Thyroid gland (tissue), 4 donors: Measurements from ENCODE around the gene TMEFF2. TPM values are rescaled to one million over a fixed set of nuclear protein-coding genes. Genes with fewer than 3 reads are reported as not detected.

Experiments
- DNase-seq, 2 donors: peaks; one replicate each; pipeline ENCODE4 v3.0.0-alpha.2; 2019
- H3K27ac ChIP-seq, 3 donors: fragments of 200-600 bp; sonication (generic); 1 replicate in 2 of 3; 2 replicates in 1 of 3; pipeline ENCODE4 v1.5.1; 2016 to 2019; ENCODE audit warnings: mild to moderate bottlenecking in 1 of 3, moderate library complexity in 1 of 3
- H3K27me3 ChIP-seq: fragments of 200-600 bp; sonication (generic); one replicate; pipeline ENCODE4 v1.5.1; 2019
- H3K36me3 ChIP-seq, 2 donors: fragments of 200-600 bp; sonication (generic); one replicate each; pipeline ENCODE4 v1.5.1; 2016 to 2019
- H3K4me1 ChIP-seq, 2 donors: fragments of 200-600 bp; sonication (generic); one replicate each; pipeline ENCODE4 v1.5.1; 2017 to 2019
- H3K4me3 ChIP-seq, 3 donors: fragments of 200-600 bp; sonication (generic); replicated peaks in 1 of 3; 1 replicate in 2 of 3; 2 replicates in 1 of 3; pipeline ENCODE4 v1.5.1; 2016; ENCODE audit warnings: mild to moderate bottlenecking in 1 of 3
- H3K9me3 ChIP-seq: fragments of 200-600 bp; sonication (generic); one replicate; pipeline ENCODE4 v1.5.1; 2017
- CTCF ChIP-seq, 6 experiments: fragments of 200-600 bp in 3 of 6; fragments of 450-650 bp in 3 of 6; sonication (generic) in 3 of 6; IDR thresholded peaks; one replicate each; pipeline ENCODE4 v1.5.1; 2016 to 2019; ENCODE audit warnings: antibody characterized with exemption in 6 of 6, mild to moderate bottlenecking in 2 of 6, inconsistent platforms in 1 of 6, moderate library complexity in 1 of 6
- POLR2A ChIP-seq, 2 donors: fragments of 450-650 bp; IDR thresholded peaks; one replicate each; pipeline ENCODE4 v1.6.1; 2017; ENCODE audit warnings: antibody characterized with exemption in 2 of 2, mild to moderate bottlenecking in 2 of 2, moderate library complexity in 1 of 2
- WGBS, 2 donors: methylation state at CpG; one replicate each; pipeline ENCODE4 v1.1.5; 2017; 5-methylcytosine and 5-hydroxymethylcytosine counted together
- intact Hi-C: fragments of 100-400 bp; cut with DNase I; formaldehyde crosslinking; loops from one replicate; pipeline ENCODE4 v1.15.1; 2023
- total RNA-seq, 4 donors: library from RNA; depleted of rRNA; stranded (reverse); fragments of >200 nt; gene quantifications; one replicate each; pipeline ENCODE4 v1.2.3, GENCODE V29; 2016

TMEFF2 gene
- total RNA-seq, 4 donors from 2014 or later: 0.11 TPM; not detected in 3

GRCh38 chr2:191932286-191932685, 262.4 kb downstream of the TMEFF2 start:
- no peak overlapping the region for H3K4me3 ChIP-seq
- no peaks in the 10 kb centered on the region for H3K36me3 ChIP-seq
- TF ChIP-seq CTCF (IDR thresholded peaks at IDR 0.05): no peak
- TF ChIP-seq POLR2A (IDR thresholded peaks at IDR 0.05): no peak
- intact Hi-C loops: no loop called here
- 90 to 94% methylated on average over 1 of the region's 1 CpG for WGBS, 2 donors
- peaks cover 12 to 15% of the 10 kb centered on the region in 2 donors for H3K4me1 ChIP-seq
- no peak overlapping the region for H3K27ac ChIP-seq
- no peaks in the 10 kb centered on the region for H3K27me3 ChIP-seq
- DNase-seq: no peak
- no peaks in the 10 kb centered on the region for H3K9me3 ChIP-seq

- no peak overlapping the region for H3K27ac ChIP-seq
- no peak for DNase-seq
- intact Hi-C loops: no loop called here
- no peak for TF ChIP-seq CTCF (IDR thresholded peaks at IDR 0.05)
- TF ChIP-seq POLR2A (IDR thresholded peaks at IDR 0.05): no peak
- no peaks in the 10 kb centered on the region for H3K36me3 ChIP-seq
- 85 to 92% methylated on average over 1 of the region's 1 CpG for WGBS, 2 donors
- H3K9me3 ChIP-seq: no peaks in the 10 kb centered on the region
- peaks cover 12 to 19% of the 10 kb centered on the region in 2 donors for H3K4me1 ChIP-seq
- H3K27me3 ChIP-seq: no peaks in the 10 kb centered on the region
- H3K4me3 ChIP-seq: no peak overlapping the region
Measured at GRCh38 chr2:191931329-191931728, 263.4 kb downstream of the TMEFF2 start.

GRCh38 chr2:191930205-191930604, 264.5 kb downstream of the TMEFF2 start:
- intact Hi-C loops: no loop called here
- no peak overlapping the region for H3K27ac ChIP-seq
- H3K4me3 ChIP-seq: no peak overlapping the region
- TF ChIP-seq CTCF (IDR thresholded peaks at IDR 0.05) (no peak), POLR2A (IDR thresholded peaks at IDR 0.05) (no peak)
- peaks cover 12 to 19% of the 10 kb centered on the region in 2 donors for H3K4me1 ChIP-seq
- DNase-seq: no peak
- H3K27me3 ChIP-seq: no peaks in the 10 kb centered on the region
- no peaks in the 10 kb centered on the region for H3K36me3 ChIP-seq
- no peaks in the 10 kb centered on the region for H3K9me3 ChIP-seq
- 93 to 95% methylated on average over 3 of the region's 3 CpGs for WGBS, 2 donors

GRCh38 chr2:191929288-191929687, 265.4 kb downstream of the TMEFF2 start:
- no peak overlapping the region for H3K27ac ChIP-seq
- TF ChIP-seq POLR2A (IDR thresholded peaks at IDR 0.05): no peak
- no peak for TF ChIP-seq CTCF (IDR thresholded peaks at IDR 0.05)
- H3K27me3 ChIP-seq: no peaks in the 10 kb centered on the region
- H3K9me3 ChIP-seq: no peaks in the 10 kb centered on the region
- intact Hi-C loops: no loop called here
- no peaks in the 10 kb centered on the region for H3K36me3 ChIP-seq
- WGBS, 2 donors: 72 to 73% methylated on average over 4 of the region's 4 CpGs
- DNase-seq: no peak
- peaks cover 12 to 19% of the 10 kb centered on the region in 2 donors for H3K4me1 ChIP-seq
- no peak overlapping the region for H3K4me3 ChIP-seq

GRCh38 chr2:191927991-191928390, 266.7 kb downstream of the TMEFF2 start:
- intact Hi-C loops: no loop called here
- 7 to 20% methylated on average over 3 of the region's 3 CpGs for WGBS, 2 donors
- peaks cover 12 to 19% of the 10 kb centered on the region in 2 donors for H3K4me1 ChIP-seq
- H3K27ac ChIP-seq: peak overlapping the region; percentile 11 to 60 (median 31)
- no peak for TF ChIP-seq CTCF (IDR thresholded peaks at IDR 0.05)
- no peak for TF ChIP-seq POLR2A (IDR thresholded peaks at IDR 0.05)
- no peaks in the 10 kb centered on the region for H3K27me3 ChIP-seq
- H3K4me3 ChIP-seq: no peak overlapping the region
- no peak for DNase-seq
- no peaks in the 10 kb centered on the region for H3K9me3 ChIP-seq
- H3K36me3 ChIP-seq: no peaks in the 10 kb centered on the region
